Activated T-cell treated with anti-CD3 and anti-CD28 coated beads for 24 hours (primary cell): ENCODE measurements around the gene P2RY11.

Experiments used
- DNase-seq: peaks from one replicate; pipeline ENCODE4 v3.0.0-alpha.2; 2020; ENCODE audit warnings: low read depth

P2RY11 gene

GRCh38 chr19:10093295-10094186 is 18.0 kb upstream of the P2RY11 start:
- no peak for DNase-seq

DNA sequence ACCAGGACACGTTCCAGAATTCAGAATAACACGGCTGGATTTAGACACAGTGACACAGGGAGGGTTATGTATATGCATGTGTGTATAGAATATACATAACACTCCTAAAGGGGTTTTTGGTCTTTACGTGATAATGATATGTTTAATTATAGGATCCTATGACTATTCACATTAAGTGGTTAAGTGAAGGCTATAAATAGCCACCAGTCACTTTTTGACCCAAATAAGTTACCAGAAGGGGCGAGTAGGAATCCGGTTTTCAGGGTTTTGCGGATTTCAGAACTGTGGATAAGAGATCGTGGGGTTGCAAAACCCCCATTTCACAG is 15.9 kb upstream of the P2RY11 start:
- no peak for DNase-seq

- DNase-seq, result peak; percentile 85
Measured at GRCh38 chr19:10095948-10096614, 15.4 kb upstream of the P2RY11 start.

- no peak for DNase-seq
Measured at GRCh38 chr19:10096615-10096963, 14.9 kb upstream of the P2RY11 start.

DNA sequence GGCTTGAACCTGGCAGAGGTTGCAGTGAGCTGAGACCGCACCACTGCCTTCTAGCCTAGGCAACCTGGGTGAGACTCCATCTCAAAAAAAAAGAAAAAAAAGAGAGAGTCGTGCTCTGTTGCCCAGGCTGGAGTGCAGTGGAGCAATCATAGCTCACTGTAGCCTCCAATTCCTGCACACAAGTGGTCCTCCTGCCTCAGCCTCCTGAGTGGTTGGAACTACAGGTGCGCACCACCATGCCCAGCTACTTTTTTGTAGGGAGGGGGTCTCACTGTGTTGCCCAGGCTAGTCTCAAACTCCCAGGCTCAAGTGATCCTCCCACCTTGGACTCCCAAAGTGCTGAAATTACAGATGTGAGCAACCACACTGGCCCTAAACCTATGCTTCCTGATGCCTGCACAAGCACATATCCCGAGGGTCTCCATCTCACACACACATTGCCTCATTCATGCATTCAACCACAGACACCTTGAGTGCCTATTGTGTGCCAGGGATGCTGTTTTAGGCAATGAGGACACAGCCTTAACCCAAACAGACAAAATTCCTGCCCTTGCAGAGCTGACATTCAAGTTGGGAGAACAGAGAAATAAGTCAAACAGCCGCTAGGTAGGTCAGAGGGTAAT is 11.2 kb upstream of the P2RY11 start:
- no peak for DNase-seq

DNA sequence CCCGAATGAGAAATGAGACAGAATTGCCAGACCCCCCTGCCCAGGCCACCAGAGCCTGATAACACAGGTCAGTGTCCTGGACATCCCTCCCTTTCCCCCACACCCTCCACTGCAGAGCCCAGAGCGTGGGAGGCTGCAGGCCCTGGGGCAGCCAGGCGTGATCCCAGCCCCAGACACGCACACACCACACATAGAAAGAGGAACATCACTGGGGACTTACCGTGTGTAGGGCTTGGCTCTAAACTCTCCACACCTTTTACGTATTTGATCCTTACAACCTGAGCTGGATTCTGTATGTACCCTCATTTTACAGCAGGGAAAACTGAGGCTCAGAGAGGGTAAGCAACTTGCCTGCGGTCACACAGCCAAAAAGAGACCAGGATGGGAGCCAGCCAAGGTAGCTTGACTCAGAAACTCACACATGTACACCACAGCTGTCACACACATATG is 8.7 kb upstream of the P2RY11 start:
- DNase-seq, result no peak

DNA sequence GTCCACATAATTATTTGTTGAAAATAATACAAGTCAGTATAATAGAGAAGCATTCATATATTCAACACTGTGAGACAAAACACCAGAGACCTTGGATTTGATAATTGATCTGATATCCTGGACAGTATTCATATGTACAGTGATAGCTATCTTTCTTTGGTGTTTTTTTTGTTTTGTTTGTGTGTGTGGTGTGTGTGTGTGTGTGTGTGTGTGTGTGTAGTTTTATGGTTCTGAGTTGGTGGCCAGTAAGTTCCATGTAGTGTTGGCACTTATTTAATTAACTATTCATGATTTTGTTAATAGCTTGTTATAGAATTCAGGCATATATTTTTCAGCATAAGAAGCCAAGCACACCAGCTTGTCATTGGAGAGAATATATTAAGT is 7.4 kb upstream of the P2RY11 start:
- no peak for DNase-seq

DNA sequence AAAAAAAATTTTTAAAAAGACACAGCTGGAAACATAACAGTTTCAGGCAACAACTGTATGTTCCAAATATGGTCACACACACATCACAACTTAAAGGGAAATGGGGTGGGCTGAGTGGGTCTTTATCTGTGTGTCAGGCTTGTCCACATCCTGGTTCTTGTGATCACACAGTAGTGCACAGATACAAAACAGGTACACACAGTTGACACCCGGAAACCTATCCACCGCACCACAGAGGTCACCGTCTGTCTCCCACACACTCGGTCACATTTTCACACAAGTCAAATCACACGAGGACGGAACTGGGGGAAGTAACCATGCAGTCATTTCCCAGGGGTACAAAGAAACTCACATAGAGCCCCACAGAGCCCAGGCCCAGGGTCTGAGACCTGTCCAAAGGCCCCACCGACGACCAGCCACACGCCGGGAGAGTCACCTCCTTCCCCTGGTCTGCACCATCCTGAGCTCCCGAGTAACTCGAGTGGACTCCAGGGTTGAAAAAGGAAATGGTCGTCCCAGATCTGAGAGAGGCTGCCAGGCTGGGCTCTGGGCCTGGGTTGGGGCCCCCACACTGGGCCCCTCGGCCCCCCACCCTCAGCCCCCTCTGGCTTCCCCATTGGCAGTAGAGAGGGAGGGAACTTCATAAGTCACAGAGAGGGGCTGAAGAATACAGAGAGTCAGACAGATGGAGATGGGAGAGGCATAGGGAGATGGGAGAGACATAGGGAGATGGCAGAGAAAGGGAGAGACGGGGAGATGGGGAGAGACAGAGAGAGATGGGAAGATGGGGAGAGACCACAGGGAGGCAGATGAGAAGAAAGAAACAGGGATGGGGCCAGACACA is 6.6 kb upstream of the P2RY11 start:
- DNase-seq, result peak; percentile 71

DNA sequence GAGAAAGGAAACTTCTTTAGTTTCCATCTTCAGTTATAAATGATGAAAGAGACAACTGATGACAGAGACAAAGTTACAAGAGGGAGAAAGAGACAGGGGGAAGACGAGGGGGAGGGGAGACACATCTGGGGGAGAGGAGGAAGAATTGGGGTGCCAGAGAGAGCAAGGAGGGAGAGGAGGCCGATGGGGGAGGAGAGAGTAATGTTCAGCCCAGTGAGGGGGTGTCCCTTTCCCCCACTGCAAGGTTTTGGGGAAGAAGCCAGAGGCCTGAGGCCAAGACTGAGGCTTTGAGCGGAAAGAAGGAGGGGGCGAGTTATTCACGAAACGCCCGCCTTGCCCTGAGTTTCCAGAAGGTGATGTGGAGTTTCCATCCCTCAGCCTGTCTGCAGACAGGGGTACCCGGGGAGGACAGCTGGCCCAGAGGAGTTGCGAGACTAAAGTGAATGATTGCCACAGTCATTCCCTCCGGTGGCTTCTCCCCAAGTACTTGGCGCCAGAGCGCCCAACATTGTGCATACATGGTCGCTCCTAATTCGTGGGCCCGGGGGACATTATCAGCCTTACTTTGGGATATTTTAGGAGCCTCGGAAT is 5.9 kb upstream of the P2RY11 start:
- DNase-seq, result peak; percentile 80

- DNase-seq, result peak; percentile 96
Measured at GRCh38 chr19:10106100-10106936, 5.2 kb upstream of the P2RY11 start, which contains the start of gene PPAN. TSS of gene PPAN (plus strand) at chr19:10106362. CDS start at chr19:10106395, 33 bp downstream.

- no peak for DNase-seq
Measured at GRCh38 chr19:10107254-10107653, 4.2 kb upstream of the P2RY11 start.

GRCh38 chr19:10107817-10108367 is 3.6 kb upstream of the P2RY11 start:
- no peak for DNase-seq

- no peak for DNase-seq
Measured at GRCh38 chr19:10109528-10109927, 2.0 kb upstream of the P2RY11 start.

GRCh38 chr19:10110076-10110971 is 1.2 kb upstream of the P2RY11 start:
- no peak for DNase-seq

DNA sequence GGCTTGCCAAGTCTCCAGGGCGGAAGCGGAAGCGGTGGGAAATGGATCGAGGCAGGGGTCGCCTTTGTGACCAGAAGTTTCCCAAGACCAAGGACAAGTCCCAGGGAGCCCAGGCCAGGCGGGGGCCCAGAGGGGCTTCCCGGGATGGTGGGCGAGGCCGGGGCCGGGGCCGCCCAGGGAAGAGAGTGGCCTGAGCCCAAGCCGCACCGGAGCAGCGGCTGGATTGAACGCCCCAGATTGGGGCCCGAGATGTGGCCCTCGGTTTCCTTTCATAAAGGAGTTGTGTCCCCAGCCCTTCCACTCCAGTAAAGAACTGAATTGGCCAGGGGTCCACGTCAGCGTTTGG is 548 bp upstream of the P2RY11 start:
- no peak for DNase-seq

DNA sequence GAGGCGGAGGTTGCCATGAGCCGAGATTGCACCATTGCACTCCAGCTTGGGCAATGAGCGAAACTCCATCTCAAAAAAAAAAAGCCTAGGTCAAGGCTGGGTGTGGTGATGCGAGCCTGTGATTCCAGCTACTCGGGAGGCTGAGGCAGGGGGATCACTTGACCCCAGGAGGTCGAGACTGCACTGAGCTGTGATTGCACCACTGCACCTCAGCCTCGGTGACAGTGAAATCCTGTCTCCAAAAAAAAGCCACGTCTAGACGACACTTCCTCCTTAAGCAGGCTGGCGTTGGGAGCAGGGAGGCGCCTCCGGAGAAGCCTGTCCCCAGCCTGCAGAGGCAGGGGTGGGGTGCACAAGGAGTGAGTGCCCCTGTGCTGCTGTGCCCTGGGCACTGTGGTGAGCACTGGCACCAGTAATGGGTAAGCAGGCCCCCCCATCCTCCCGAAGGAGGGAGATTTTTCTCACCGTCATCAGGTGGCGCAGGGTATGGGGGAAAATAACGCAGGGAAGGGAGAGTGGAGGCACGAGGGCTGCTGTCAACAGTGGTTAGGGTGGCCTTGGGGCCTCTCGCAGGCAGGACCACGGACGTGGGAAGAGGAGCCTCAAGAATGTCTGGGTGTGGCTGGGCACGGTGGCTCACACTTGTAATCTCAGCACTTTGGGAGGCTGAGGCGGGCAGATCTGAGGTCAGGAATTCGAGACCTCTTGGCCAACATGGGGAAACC is 706 bp downstream of the P2RY11 start:
- DNase-seq, result peak; percentile 55

DNA sequence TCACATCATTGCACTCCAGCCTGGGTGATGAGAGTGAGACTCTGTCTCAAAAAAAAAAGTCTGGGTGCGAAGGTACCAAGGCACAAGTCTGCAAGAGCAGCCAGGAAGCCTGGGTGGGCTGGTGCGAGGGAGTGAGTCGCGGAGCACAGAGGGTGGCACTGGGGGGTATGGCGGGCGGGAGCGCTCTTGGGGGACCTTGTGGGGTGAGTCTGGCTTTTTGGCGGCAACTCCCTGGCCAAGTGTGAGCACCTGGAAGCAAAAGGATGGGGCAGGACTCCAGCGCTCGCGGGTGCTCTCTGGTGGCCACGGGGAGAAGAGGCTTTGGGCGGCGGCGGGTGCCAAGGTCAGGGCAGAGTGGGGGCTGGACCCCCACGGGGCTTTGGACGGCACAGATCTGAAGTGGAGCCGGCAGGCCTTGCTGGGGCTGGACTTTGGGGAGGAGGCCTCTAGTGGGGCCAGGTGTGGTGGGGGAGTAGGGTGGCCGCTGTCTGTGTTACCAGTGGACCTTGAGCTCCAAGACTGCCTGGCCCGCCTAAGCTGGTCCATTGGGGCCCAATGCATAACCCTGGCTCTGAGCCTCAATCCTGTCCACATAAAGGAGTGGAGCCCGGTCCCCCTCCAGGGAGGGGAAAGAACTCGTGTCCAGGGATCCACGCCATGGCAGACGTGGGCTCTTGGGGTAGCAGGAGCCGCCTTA is 1.6 kb downstream of the P2RY11 start:
- DNase-seq, result peak; percentile 64

GRCh38 chr19:10113592-10113963 is 2.1 kb downstream of the P2RY11 start:
- DNase-seq, result no peak
